HFFc6 (cell line): ENCODE measurements around the gene THRA. TPM values are rescaled to one million over a fixed set of nuclear protein-coding genes. Genes with fewer than 3 reads are reported as not detected.
"Not testable (repeated sequence)": the region's sequence is repeated elsewhere in the genome, so short reads cannot be mapped to it uniquely, and the experiment has no call there.

Source experiments
- DNase-seq: peaks from one replicate; pipeline ENCODE4 v3.0.0-alpha.2; 2018
- H3K27ac Mint-ChIP-seq: 2 replicates; pipeline ENCODE4 v1.8.0; 2020; ENCODE audit warnings: mild to moderate bottlenecking, mixed read lengths
- H3K27me3 Mint-ChIP-seq: 2 replicates; pipeline ENCODE4 v1.8.0; 2021; ENCODE audit warnings: mild to moderate bottlenecking, moderate library complexity, mixed read lengths; ENCODE audit not compliant: insufficient read depth
- H3K36me3 Mint-ChIP-seq: 2 replicates; pipeline ENCODE4 v1.8.0; 2021; ENCODE audit warnings: low read depth, mixed read lengths
- H3K4me1 Mint-ChIP-seq: 2 replicates; pipeline ENCODE4 v1.8.0; 2020; ENCODE audit warnings: low read depth, mixed read lengths
- H3K4me3 Mint-ChIP-seq: 2 replicates; pipeline ENCODE4 v1.8.0; 2020; ENCODE audit warnings: mild to moderate bottlenecking, moderate library complexity, mixed read lengths
- H3K9me3 Mint-ChIP-seq: 2 replicates; pipeline ENCODE4 v1.8.0; 2020; ENCODE audit warnings: mild to moderate bottlenecking, mixed read lengths
- CTCF ChIP-seq: fragments of 200-600 bp; sonication (generic); IDR thresholded peaks from 2 replicates; pipeline ENCODE4 v1.5.0; 2021; ENCODE audit warnings: antibody characterized with exemption, mild to moderate bottlenecking
- microRNA-seq: library from miRNA; unstranded; fragments of <30 nt; microRNA quantifications from one replicate; pipeline ENCODE4, GENCODE V29; 2019
- total RNA-seq, 6 experiments: library from RNA; stranded (reverse); fragmentation: NEBNext Ultra II Directional; extraction: Animal tissue kit (Norgen Biotek cat#: 25700); gene quantifications; 2 replicates in 1 of 6; 3 replicates in 5 of 6; pipeline ENCODE4 v1.2.3, GENCODE V29; 2021

The THRA gene
- total RNA-seq, 6 experiments from 2014 or later = 29.3 to 33.7 (median 30.7) TPM

GRCh38 chr17:40139566-40140058 is 76.8 kb downstream of the THRA start:
- no peak for TF ChIP-seq CTCF
- peaks cover 23% of the 10 kb centered on the region for H3K4me1 Mint-ChIP-seq
- peak overlapping the region; percentile 96 for H3K4me3 Mint-ChIP-seq
- H3K9me3 Mint-ChIP-seq = peaks cover 4% of the 10 kb centered on the region; the same call in 1 of the 2 replicates
- DNase-seq = no peak
- peaks cover 8% of the 10 kb centered on the region for H3K27me3 Mint-ChIP-seq
- peak overlapping the region; percentile 96 for H3K27ac Mint-ChIP-seq
- peaks cover 40% of the 10 kb centered on the region for H3K36me3 Mint-ChIP-seq

GRCh38 chr17:40143166-40143565 is 80.4 kb downstream of the THRA start:
- DNase-seq, H3K27me3 Mint-ChIP-seq, H3K9me3 Mint-ChIP-seq, H3K27ac Mint-ChIP-seq, H3K4me3 Mint-ChIP-seq: not testable (repeated sequence)
- peaks cover 28% of the 10 kb centered on the region for H3K36me3 Mint-ChIP-seq
- H3K4me1 Mint-ChIP-seq = peaks cover 27% of the 10 kb centered on the region

Small RNA genes lying within 50 kb of the gene (microRNA-seq; reads per million reads assigned to microRNA genes)
- not detected for gene MIR6884

Other genes starting within 250 kb of the THRA start
- not detected for gene IKZF3, start 198.7 kb upstream of the THRA start, total RNA-seq
- not detected for gene ZPBP2, start 194.8 kb upstream of the THRA start, total RNA-seq
- 1 to 10 TPM; 1.4 to 3.1 (median 2.3) TPM for gene GSDMB, start 144.3 kb upstream of the THRA start, total RNA-seq
- gene ORMDL3, start 135.4 kb upstream of the THRA start, total RNA-seq = 10 to 100 TPM; 39.0 to 63.9 (median 49.9) TPM
- not detected for gene LRRC3C, start 135.2 kb upstream of the THRA start, total RNA-seq
- gene GSDMA, start 100.0 kb upstream of the THRA start, total RNA-seq = under 1 TPM; 0.11 to 0.43 (median 0.36) TPM
- gene PSMD3, start 82.2 kb upstream of the THRA start, total RNA-seq = 100 to 1,000 TPM; 143 to 169 (median 160) TPM
- under 1 TPM in 5 of 6 experiments, not detected in 1; 0.31 to 0.59 (median 0.48) TPM for gene CSF3, start 47.5 kb upstream of the THRA start, total RNA-seq
- 10 to 100 TPM; 60.9 to 72.8 (median 65.3) TPM for gene MED24, start 8.6 kb upstream of the THRA start, total RNA-seq
- gene NR1D1, start 37.6 kb downstream of the THRA start, total RNA-seq = 10 to 100 TPM; 11.2 to 15.8 (median 15.1) TPM
- 10 to 100 TPM; 61.2 to 67.8 (median 65.5) TPM for gene MSL1, start 59.0 kb downstream of the THRA start, total RNA-seq
- 10 to 100 TPM; 49.5 to 67.7 (median 62.0) TPM for gene CASC3, start 77.6 kb downstream of the THRA start, total RNA-seq
- gene RAPGEFL1, start 114.5 kb downstream of the THRA start, total RNA-seq = 1 to 10 TPM; 1.5 to 2.2 (median 1.8) TPM
- gene WIPF2, start 156.3 kb downstream of the THRA start, total RNA-seq = 10 to 100 TPM; 24.8 to 33.5 (median 29.8) TPM
- 10 to 100 TPM; 16.9 to 36.0 (median 31.5) TPM for gene CDC6, start 224.9 kb downstream of the THRA start, total RNA-seq
- 10 to 100 TPM; 27.1 to 32.2 (median 28.8) TPM for gene RARA, start 246.2 kb downstream of the THRA start, total RNA-seq